DND-41 (cell line): ENCODE results near the gene BICC1.

Source experiments
- ATAC-seq: fragments of 200-7000 bp; cut with Tn5 transposase; 3 replicates; pipeline ENCODE4 v1.9.1; 2021; ENCODE audit warnings: low read depth; ENCODE audit not compliant: insufficient read depth
- DNase-seq: peaks from one replicate; pipeline ENCODE4 v3.0.0-alpha.2; 2020
- H2AFZ ChIP-seq: 2 replicates; pipeline ENCODE4 v1.6.0; 2012; ENCODE audit warnings: low read depth, low read length
- H3K27ac ChIP-seq: 2 replicates; pipeline ENCODE4 v1.5.1; 2012; ENCODE audit warnings: low read length, inconsistent platforms
- H3K27me3 ChIP-seq: fragments of 200-600 bp; sonication (generic); 2 replicates; pipeline ENCODE4 v1.6.0; 2012; ENCODE audit warnings: low read length, mild to moderate bottlenecking, inconsistent platforms; ENCODE audit not compliant: insufficient read depth, poor library complexity
- H3K36me3 ChIP-seq: 2 replicates; pipeline ENCODE4 v1.5.1; 2012; ENCODE audit warnings: low read length, inconsistent platforms; ENCODE audit not compliant: insufficient read depth
- H3K4me1 ChIP-seq: 2 replicates; pipeline ENCODE4 v1.5.1; 2012; ENCODE audit warnings: mild to moderate bottlenecking, low read length; ENCODE audit not compliant: insufficient read depth
- H3K4me2 ChIP-seq: 2 replicates; pipeline ENCODE4 v1.6.0; 2012; ENCODE audit warnings: mild to moderate bottlenecking, moderate library complexity, low read length, inconsistent platforms; ENCODE audit not compliant: insufficient read depth
- H3K4me3 ChIP-seq, 2 experiments: fragments of 200-600 bp in 1 of 2; shearing (Covaris generic) in 1 of 2; 2 replicates each; pipeline ENCODE4 v1.5.1; 2012 to 2016; ENCODE audit warnings: inconsistent platforms in 2 of 2, low read length in 2 of 2, mild to moderate bottlenecking in 2 of 2, low read depth in 1 of 2, moderate library complexity in 1 of 2
- H3K79me2 ChIP-seq: 2 replicates; pipeline ENCODE4 v1.6.0; 2012; ENCODE audit warnings: low read length, inconsistent platforms; ENCODE audit not compliant: insufficient read depth
- H3K9ac ChIP-seq: 2 replicates; pipeline ENCODE4 v1.6.0; 2012; ENCODE audit warnings: low read depth, mild to moderate bottlenecking, inconsistent platforms, low read length, moderate library complexity
- H3K9me3 ChIP-seq: 2 replicates; pipeline ENCODE4 v1.5.1; 2012; ENCODE audit warnings: low read length, moderate library complexity, mild to moderate bottlenecking, inconsistent platforms; ENCODE audit not compliant: insufficient read depth, severe bottlenecking
- H4K20me1 ChIP-seq: 2 replicates; pipeline ENCODE4 v1.6.0; 2012; ENCODE audit warnings: low read length; ENCODE audit not compliant: insufficient read depth
- EZH2 ChIP-seq: IDR thresholded peaks from 3 replicates; pipeline ENCODE4 v1.6.1; 2012; ENCODE audit warnings: borderline replicate concordance, low read depth, mild to moderate bottlenecking, moderate library complexity, low read length, inconsistent platforms; ENCODE audit not compliant: severe bottlenecking
- TF ChIP-seq, protein P1 (sequence below): IDR thresholded peaks from 2 replicates; pipeline ENCODE4 v1.5.1; 2012; ENCODE audit warnings: borderline replicate concordance, low read length, moderate library complexity, mild to moderate bottlenecking; ENCODE audit not compliant: poor library complexity, severe bottlenecking; ENCODE audit errors: extremely low read depth

The BICC1 gene

DNA sequence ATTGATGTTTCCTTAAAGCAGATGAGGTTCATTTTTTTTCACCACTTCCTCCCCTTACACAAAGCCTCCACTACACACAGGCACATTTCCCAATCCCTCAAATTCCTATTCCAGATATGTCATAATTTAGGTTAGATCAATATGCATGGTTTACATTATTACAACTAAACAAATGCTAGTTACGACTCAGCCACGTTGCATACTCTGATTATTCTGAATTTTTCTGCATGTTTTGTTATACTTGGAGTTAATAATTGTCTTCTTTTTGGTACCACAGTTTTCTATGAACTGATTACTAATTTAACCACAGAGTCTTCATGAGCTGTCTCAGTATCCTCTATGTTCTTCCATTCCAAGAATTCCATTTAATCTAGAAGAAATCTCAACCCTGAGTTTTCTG is 4.4 kb upstream of the BICC1 start:
- H3K4me3 ChIP-seq: no peak overlapping the region
- H3K4me1 ChIP-seq: no peaks in the 10 kb centered on the region
- H2AFZ ChIP-seq: no peak overlapping the region
- H3K4me2 ChIP-seq: no peak overlapping the region
- no peaks in the 10 kb centered on the region for H4K20me1 ChIP-seq
- no peaks in the 10 kb centered on the region for H3K9me3 ChIP-seq
- DNase-seq (no peak), ATAC-seq (no peak)
- H3K27me3 ChIP-seq: peaks cover 2% of the 10 kb centered on the region
- H3K36me3 ChIP-seq: no peaks in the 10 kb centered on the region
- H3K9ac ChIP-seq: no peak overlapping the region
- TF ChIP-seq, protein P1, sequence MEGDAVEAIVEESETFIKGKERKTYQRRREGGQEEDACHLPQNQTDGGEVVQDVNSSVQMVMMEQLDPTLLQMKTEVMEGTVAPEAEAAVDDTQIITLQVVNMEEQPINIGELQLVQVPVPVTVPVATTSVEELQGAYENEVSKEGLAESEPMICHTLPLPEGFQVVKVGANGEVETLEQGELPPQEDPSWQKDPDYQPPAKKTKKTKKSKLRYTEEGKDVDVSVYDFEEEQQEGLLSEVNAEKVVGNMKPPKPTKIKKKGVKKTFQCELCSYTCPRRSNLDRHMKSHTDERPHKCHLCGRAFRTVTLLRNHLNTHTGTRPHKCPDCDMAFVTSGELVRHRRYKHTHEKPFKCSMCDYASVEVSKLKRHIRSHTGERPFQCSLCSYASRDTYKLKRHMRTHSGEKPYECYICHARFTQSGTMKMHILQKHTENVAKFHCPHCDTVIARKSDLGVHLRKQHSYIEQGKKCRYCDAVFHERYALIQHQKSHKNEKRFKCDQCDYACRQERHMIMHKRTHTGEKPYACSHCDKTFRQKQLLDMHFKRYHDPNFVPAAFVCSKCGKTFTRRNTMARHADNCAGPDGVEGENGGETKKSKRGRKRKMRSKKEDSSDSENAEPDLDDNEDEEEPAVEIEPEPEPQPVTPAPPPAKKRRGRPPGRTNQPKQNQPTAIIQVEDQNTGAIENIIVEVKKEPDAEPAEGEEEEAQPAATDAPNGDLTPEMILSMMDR: no peak
- TF ChIP-seq EZH2: no peak
- no peak overlapping the region for H3K27ac ChIP-seq
- no peaks in the 10 kb centered on the region for H3K79me2 ChIP-seq

DNA sequence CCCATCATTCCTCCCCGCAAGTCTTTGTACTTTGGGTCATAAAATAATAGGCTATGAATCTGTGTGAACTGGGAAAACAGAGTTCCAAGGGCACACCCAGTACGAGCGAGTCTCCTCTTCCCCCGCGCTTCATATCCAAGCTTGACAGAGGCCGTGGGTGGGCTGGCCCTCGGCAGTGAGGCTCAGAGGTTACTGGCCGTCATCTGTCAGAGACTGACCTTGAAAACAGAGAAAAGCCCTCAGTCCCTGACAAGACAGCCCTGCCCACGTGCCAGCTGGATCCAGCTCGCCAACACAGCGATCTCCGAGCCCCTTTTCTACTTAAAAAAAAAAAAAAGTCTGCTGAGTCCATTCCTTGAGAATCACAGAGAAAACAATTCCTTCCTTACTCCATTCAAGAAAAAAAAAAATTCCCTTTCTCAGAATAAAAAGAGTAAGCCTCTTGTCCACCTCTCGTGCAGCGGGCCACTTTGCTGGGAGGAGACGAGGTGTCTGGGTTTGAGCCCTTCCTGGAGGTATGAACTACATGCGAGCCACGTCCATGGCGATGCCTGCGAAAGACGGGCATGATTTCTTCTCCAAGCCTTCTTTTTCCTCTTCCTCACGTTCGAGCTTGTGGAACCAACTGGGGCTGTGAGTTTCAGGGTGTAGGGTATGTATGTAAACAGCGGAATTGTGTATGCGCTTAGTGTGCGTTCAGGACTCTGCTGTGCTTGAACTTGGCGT is 744 bp upstream of the BICC1 start:
- no peak overlapping the region for H3K27ac ChIP-seq
- ATAC-seq (no peak), DNase-seq (no peak)
- H3K4me1 ChIP-seq: no peaks in the 10 kb centered on the region
- H3K9me3 ChIP-seq: no peaks in the 10 kb centered on the region
- H3K36me3 ChIP-seq: no peaks in the 10 kb centered on the region
- no peaks in the 10 kb centered on the region for H4K20me1 ChIP-seq
- H3K27me3 ChIP-seq: peaks cover 2% of the 10 kb centered on the region
- TF ChIP-seq, protein P1: no peak
- no peak for TF ChIP-seq EZH2
- no peak overlapping the region for H3K4me2 ChIP-seq
- H3K4me3 ChIP-seq: no peak overlapping the region
- H3K9ac ChIP-seq: no peak overlapping the region
- no peaks in the 10 kb centered on the region for H3K79me2 ChIP-seq
- no peak overlapping the region for H2AFZ ChIP-seq

DNA sequence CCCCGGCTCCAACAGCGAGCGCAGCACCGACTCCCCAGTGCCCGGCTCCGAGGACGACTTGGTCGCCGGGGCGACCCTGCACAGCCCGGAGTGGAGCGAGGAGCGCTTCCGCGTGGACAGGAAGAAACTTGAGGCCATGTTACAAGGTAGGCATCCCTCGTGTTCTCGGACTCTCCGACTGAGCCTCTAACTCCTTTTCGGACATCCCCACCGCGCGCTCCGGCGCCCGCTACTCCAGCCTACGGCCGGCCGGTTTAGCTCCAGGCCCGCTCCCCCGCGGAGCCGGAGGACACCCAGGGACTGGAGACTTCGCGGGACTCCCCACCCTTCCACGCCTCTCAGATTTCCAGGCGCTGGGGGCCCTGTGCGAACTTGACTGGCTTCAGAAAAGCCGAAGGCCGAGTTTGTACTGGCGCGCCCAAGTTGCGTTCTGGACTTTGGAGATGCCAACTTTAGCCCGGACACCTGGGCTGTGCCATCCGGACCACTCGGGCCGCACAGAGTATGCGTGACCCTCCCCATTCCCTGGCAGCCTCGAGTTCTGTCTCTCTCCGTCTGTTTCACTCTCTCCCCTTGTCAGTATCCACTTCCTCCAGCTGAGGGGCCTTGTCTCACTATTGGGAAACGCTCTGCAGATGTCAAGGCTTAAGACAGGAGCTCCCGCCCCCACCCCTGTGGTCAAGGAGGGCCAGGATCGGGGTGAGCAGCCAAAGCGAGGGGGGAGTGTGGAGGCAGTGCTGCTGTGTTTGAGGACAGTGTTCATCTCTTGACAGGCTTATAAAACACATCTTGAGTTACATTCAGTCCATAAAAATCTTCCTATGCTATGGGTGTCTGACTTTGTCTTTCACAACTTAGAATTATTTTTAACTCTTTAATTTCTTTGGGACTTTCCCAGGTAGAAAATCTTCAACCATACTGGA is 777 bp downstream of the BICC1 start:
- Histone ChIP-seq H3K9me3 (no peaks in the 10 kb centered on the region), H3K4me2 (no peak overlapping the region), H3K27ac (no peak overlapping the region), H3K4me1 (no peaks in the 10 kb centered on the region), H3K27me3 (peaks cover 2% of the 10 kb centered on the region), H2AFZ (no peak overlapping the region), H3K4me3 (no peak overlapping the region), H4K20me1 (no peaks in the 10 kb centered on the region), H3K79me2 (no peaks in the 10 kb centered on the region), H3K9ac (no peak overlapping the region), H3K36me3 (no peaks in the 10 kb centered on the region)
- TF ChIP-seq EZH2: no peak
- TF ChIP-seq, protein P1: no peak
- ATAC-seq (no peak), DNase-seq (no peak)
